ENCODE results near the gene POLR2F.
A peak's percentile ranks its signal among the peaks of the same experiment; 100 is the strongest.

Gene POLR2F

GRCh38 chr22:38016182-38017151, 63.0 kb downstream of the POLR2F start:
- no peak for ATAC-seq (replicated peaks; ENCODE audit: extremely low read depth, poor library complexity, severe bottlenecking)

GRCh38 chr22:38017272-38017920, 63.9 kb downstream of the POLR2F start:
- no peak overlapping the region for H3K4me3 Mint-ChIP-seq
- peaks cover 5% of the 10 kb centered on the region for H3K4me1 Mint-ChIP-seq
- no peaks in the 10 kb centered on the region for H3K36me3 Mint-ChIP-seq (ENCODE audit: insufficient read depth)
- H3K27ac Mint-ChIP-seq (ENCODE audit: low read depth), result peak overlapping the region; percentile 17
- DNase-seq (ENCODE audit: low spot score in 2 of 2) (no peak), ATAC-seq (replicated peaks; ENCODE audit: extremely low read depth, poor library complexity, severe bottlenecking) (no peak)
- H3K9me3 Mint-ChIP-seq, result no peaks in the 10 kb centered on the region
- no peaks in the 10 kb centered on the region for H3K27me3 Mint-ChIP-seq

More at GRCh38 chr22:38016182-38017151, 63.0 kb downstream of the POLR2F start:
- no peaks in the 10 kb centered on the region for H3K9me3 Mint-ChIP-seq
- no peak overlapping the region for H3K27ac Mint-ChIP-seq (ENCODE audit: low read depth)
- DNase-seq (ENCODE audit: low spot score in 2 of 2), result no peak
- H3K36me3 Mint-ChIP-seq (ENCODE audit: insufficient read depth), result no peaks in the 10 kb centered on the region
- no peaks in the 10 kb centered on the region for H3K27me3 Mint-ChIP-seq
- H3K4me3 Mint-ChIP-seq, result no peak overlapping the region
- peaks cover 5% of the 10 kb centered on the region for H3K4me1 Mint-ChIP-seq

- Mint-ChIP-seq H3K27me3 (no peaks in the 10 kb centered on the region), H3K9me3 (no peaks in the 10 kb centered on the region), H3K4me1 (peaks cover 5% of the 10 kb centered on the region), H3K36me3 (ENCODE audit: insufficient read depth) (no peaks in the 10 kb centered on the region), H3K4me3 (no peak overlapping the region), H3K27ac (ENCODE audit: low read depth) (peak overlapping the region; percentile 17)
- DNase-seq (ENCODE audit: low spot score in 2 of 2) (no peak), ATAC-seq (replicated peaks; ENCODE audit: extremely low read depth, poor library complexity, severe bottlenecking) (no peak)
Measured at GRCh38 chr22:38017939-38018885, 64.7 kb downstream of the POLR2F start.
